Neural cell (in vitro differentiated cells): ENCODE measurements around the gene FAM227A.

Experiments
- CTCF ChIP-seq: fragments of 450-650 bp; IDR thresholded peaks from 2 replicates; pipeline ENCODE4 v1.5.1; 2014; ENCODE audit warnings: antibody characterized with exemption, mild to moderate bottlenecking, moderate library complexity; ENCODE audit not compliant: poor library complexity, severe bottlenecking
- POLR2AphosphoS5 ChIP-seq: IDR thresholded peaks from 2 replicates; pipeline ENCODE4 v1.6.1; 2012
- TAF1 ChIP-seq: IDR thresholded peaks from 2 replicates; pipeline ENCODE4 v1.6.1; 2012; ENCODE audit warnings: low read depth

- TF ChIP-seq CTCF (no peak), TAF1 (no peak), POLR2AphosphoS5 (no peak)
Measured at GRCh38 chr22:38649841-38650522, 6.2 kb downstream of the FAM227A start.
